Smooth muscle cell of the brain vasculature (primary cell): ENCODE results near the gene PLCB2.

ENCODE experiments used
- DNase-seq: peaks from one replicate; pipeline ENCODE4 v3.0.0-alpha.2; 2012; ENCODE audit warnings: low read depth, low spot score

The PLCB2 gene, protein sequence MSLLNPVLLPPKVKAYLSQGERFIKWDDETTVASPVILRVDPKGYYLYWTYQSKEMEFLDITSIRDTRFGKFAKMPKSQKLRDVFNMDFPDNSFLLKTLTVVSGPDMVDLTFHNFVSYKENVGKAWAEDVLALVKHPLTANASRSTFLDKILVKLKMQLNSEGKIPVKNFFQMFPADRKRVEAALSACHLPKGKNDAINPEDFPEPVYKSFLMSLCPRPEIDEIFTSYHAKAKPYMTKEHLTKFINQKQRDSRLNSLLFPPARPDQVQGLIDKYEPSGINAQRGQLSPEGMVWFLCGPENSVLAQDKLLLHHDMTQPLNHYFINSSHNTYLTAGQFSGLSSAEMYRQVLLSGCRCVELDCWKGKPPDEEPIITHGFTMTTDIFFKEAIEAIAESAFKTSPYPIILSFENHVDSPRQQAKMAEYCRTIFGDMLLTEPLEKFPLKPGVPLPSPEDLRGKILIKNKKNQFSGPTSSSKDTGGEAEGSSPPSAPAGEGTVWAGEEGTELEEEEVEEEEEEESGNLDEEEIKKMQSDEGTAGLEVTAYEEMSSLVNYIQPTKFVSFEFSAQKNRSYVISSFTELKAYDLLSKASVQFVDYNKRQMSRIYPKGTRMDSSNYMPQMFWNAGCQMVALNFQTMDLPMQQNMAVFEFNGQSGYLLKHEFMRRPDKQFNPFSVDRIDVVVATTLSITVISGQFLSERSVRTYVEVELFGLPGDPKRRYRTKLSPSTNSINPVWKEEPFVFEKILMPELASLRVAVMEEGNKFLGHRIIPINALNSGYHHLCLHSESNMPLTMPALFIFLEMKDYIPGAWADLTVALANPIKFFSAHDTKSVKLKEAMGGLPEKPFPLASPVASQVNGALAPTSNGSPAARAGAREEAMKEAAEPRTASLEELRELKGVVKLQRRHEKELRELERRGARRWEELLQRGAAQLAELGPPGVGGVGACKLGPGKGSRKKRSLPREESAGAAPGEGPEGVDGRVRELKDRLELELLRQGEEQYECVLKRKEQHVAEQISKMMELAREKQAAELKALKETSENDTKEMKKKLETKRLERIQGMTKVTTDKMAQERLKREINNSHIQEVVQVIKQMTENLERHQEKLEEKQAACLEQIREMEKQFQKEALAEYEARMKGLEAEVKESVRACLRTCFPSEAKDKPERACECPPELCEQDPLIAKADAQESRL

DNA sequence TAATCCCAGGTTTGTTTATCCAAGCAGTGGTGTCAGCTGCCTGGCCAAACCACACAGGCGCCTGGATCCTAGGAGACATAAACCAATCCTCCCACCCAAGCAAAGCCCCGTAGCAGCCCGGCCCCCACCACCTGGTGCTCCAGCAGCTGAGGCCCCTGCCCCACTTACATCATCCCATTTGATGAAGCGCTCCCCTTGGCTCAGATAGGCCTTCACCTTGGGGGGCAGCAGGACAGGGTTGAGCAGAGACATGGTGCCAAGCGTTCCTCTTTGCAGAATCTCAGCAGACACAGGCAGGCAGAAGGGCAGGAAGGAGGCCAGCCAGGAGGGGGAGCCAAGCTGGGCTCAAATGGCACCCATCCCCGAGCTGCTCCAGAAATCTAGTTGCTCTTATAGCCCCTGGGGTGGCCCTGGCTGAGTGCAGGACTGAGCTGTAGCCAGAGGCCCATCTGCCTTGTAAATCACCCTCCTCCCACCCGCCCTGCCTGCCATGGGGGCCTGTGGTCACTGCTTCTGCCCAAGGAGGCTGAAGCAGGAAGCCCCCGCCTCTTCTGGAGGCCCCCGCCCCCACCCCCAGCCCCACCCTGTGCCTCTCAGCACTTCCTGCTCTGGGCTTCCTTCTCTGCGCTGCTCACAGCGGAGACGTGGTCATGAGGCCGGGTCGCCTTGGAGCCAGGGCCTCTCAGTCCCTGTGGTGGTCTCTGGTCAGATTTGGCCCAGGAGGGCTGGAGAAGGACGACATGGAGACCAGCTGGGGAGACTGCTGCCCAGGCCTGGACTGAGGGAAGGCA is at the start of gene PLCB2:
Gene PLCB2 (minus strand): TSS at position 515 of the 791 bp plus-strand sequence. CDS start 263 bp downstream, at position 252.
- no peak for DNase-seq

DNA sequence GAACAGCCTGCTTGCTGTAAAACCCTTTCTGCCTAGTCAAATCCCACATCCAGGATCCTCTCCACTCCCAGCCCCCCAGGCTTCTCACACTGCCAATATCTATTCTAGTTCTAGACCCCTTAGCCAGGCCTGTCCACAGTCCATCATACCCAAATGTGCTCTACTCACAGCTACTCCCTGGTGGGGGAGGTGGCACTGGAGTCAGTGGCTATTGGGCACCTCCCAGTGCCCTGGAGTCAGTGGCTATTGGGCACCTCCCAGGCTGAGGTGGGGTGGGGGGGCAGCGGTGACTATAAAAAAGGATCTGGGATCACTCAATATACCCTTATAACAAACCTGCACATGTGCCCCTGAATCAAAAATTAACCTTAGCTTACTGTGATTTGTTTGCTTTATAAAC is 49.5 kb upstream of the PLCB2 start:
- DNase-seq, result no peak

DNA sequence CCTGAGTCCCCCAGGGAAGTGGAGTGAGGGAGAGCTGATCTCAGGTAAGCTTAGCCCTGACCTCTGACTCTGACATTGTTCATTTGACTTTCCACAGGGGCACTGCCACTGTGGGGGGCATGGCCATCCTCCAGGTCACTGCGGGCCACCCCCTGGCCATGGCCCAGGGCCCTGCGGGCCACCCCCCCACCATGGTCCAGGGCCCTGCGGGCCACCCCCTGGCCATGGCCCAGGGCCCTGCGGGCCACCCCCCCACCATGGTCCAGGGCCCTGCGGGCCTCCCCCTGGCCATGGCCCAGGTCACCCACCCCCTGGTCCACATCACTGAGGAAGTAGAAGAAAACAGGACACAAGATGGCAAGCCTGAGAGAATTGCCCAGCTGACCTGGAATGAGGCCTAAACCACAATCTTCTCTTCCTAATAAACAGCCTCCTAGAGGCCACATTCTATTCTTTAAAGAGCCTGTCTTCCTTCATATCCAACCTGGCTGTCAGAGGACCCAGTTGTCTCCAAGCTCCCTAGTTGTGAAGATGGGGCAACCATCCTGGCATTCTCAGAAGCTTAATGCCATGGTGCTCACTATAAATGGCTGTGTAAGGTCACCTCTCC is 48.3 kb upstream of the PLCB2 start:
- no peak for DNase-seq

DNA sequence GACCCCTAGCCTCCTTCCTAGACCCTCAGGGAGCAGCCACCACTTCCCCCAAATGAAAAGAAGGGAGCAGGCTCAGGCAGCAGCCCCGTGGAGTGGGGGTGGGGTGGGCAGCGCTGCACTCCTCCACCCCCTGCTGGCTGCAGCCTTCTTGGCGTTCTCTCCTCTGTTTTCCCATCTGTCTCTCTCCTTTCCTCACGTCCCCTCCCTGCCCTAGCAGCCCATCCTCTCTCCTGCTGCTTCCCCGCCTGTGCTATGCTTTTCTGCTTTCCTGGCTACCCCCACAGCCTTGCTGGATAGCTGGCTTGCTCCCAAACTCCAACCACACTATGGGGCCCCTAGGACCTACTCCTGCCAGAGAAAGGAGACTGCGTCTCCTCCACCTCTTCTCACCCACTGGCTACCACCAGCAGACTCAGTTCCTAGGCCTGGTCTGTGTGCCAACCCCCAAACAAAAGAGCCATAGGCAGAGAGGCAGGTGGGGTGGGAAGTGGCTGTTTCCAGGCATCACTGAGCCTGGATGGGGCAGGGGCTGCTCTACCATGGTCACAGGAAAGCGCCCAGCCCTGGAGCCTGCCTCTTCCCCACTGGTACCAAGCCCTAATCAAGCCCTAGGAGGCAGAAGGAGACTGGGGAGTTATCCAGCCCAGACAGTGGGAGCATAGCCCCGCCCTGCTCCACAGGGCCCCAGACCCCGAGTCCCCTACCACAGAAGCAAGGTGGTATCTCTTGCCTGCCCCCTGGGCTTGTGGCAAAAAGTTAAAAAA is 46.9 kb upstream of the PLCB2 start:
- DNase-seq, result peak; percentile 70

DNA sequence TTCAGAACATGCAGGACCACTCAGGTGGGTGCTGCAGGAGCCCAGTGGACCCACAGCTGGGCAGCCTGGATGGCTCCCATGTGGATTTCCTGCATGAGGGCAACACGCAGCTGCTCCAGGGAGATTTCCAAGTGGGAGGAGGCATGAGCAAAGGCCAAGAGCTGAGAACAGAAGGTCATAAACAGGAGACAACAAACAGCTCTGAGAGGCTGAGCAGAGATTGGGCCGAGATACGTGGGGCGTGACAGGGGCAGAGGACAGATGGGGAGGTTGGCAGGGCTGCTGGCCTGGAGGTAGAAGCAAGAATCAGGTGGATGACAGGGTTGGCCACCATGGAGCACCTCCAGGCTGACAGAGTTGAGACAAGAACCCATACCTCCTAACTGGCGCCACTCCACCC is 46.0 kb upstream of the PLCB2 start:
- DNase-seq, result no peak

DNA sequence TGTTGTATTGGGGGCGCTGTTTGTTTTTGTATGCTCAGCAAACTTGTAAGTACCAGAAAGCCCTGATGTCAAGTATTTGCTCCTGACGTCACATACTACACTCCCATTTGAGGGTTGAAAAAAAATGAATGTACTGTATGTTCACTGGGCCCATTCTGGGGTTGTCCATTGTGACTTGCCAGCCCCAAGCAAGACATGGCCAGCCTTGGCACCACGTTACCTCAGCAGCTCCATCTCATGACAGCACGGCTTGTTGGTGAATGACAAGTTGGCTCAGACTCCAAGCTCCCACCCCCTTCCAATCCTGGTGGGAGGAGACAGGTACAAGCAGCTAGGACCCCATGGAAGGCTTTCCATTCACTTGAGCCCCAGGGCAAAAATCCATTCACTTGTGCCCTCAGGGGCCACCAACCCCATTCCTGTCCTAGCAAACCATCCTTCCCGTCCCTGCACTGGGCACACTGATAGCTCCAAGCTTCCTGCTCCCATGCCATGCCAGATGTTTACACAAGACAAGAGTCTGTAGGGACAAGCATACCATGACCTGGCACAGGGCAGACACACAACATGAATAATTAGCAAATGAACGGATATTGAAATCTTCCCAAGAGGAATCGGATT is 44.7 kb upstream of the PLCB2 start:
- no peak for DNase-seq

DNA sequence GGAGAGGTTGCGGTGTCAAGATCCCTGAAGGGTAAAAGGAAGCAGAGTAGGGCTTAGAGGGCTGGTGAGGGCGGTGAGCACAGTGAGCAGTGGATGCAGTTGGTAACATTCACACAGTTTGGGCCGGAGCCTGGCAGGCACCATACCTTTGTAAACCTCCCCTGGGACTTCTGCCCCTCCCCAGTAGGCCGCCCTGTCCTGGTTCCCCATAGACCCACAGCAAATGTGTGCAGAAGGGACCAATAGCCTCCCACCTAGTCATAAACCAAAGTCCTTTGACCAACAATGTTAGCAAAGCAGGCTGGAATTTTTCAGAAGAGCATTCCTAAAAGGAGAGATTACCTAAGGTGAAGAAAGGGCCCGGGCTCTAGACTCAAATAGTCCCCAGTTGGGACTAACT is 41.4 kb upstream of the PLCB2 start:
- DNase-seq, result no peak

DNA sequence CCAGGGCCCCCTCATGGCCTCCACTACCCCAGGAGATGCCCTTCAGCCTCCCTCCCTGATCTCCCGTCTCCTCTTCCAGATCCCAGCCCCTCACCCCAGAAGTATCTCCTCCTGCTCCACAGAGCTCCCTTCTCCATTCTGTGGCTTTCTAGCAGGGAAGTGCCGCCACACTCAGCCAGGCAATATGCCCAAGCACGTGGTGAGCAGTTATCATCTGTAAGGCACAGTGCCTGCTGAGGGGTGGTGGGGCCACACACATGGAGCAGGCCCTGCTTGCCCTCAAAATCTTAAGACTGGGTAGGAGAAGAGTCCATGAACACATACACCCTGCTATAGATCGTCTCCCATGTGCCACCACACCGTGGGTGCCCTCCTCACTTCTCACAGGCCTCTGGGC is 40.7 kb upstream of the PLCB2 start:
- DNase-seq, result no peak

DNA sequence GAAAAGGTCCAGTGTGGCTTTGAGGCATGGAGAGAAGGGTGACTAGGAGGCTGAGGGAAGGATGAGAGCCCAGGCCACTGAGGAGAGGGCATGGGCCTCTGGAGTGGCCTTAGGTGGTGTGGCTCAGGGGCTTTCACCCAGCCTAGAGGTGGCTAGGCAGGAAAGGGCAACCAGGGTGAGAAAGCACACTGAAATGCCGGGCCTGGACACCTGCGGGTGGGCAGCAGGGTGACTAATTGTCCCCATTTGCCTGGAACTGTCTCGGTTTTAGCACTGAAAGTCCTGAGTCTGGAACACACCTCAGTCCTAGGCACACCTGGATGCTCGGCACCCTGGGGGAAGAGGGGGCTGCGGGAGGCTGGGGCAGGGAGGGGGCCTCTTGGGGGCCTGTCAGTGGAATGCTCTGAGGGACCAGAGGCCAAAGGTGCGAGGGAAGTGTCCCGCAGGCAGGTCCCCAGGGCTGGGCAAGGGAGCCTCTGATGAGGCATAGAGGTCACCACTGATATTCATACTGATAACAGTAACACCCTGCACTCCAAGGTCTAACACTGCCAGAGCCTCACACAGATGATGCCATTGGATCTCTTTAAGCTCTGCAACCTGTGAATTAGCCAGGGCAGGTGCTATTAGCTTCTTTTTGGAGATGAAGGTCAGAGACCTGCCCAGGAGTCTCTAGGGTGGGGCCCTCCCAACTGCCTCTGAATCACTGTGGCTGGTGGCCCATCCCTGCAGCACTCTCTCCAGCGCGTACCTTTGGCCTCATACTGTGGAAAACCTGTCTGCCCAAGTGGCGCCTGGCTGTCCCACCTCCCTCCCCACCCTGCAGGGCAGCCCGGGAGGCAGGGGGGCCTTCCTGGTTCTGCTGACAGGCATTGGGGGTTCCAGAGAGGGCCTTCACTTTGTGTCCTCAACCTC is 40.1 kb upstream of the PLCB2 start:
- no peak for DNase-seq

DNA sequence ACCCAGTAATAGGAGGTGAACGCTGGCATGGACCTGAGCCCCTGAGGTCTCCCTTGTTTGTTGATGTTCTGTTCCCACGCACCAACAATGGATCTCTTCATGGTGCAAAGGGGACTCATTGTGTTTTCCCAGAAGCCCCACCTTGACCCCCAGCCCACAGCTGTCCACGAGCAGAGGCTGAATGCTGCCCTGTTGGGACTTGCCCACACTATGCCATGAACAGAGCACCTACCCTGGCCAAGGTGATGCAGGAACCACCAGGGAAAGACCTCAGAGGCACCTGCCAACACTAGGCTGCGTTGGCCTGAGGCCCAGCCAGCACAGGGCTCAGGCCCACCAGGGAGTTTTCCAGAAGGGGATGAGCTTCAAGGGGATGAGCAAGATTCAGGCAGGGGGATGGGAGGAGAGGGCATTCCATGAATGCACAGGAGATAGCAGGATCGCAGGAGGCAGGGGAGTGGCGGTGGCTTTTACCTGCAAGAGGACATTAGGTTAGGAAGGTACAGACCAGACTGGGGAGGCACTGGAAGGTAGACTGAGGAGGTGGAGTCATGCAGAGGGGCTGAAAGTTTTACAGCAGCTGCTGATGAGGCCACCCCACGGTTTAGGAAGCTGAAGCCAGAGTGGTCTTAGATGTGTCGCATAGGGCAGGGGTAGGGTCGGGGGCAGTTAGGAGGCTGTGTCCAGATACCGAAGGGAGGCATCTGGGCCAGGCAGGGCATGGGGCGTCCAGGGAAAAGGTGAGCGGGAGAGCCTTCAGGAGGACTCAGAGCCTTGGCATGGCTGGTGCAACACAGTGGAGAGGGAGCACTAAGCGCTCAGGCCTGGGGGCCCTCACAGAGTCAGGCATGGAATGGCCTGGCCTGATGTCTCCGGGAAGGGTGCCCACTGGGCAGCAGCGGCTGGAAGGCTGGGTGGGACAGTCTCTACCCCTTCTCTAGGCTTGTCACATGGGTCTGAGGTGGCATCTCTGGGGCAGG is 39.1 kb upstream of the PLCB2 start:
- DNase-seq, result no peak

DNA sequence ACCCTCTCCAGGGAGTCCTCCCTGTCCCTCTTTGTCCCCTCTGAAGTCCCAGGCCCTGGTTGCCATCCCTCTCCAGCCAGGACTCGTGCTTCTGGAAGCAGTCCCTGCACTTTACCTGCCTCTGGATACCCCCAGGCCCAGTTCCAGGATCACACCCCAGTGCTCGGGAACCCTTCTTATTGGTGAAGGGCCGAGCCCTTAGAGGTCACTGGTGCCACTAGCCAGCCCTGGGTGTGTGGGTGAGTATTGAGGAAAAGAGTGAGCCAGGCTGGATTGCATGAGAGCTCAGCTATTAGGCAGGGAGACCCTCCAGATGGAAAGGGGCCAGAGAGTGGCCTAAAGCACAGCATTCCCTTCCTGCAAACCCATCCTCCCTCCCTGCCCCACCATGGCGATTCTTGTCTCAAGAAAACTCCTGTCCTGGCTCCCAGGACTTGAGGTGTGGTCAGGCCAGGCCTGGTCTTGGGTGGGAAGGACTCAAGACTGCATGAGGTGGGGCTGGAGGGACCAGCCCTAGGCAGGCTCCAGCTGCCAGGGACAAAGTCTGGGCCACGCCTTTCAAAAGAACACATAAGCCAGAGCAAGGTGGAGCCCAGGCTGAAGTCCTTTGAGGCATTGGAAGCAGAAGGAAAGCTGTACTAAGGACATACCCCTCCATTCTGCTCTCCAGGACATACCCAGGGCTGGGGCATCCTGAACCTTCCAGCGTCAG is 38.3 kb upstream of the PLCB2 start:
- DNase-seq, result no peak

DNA sequence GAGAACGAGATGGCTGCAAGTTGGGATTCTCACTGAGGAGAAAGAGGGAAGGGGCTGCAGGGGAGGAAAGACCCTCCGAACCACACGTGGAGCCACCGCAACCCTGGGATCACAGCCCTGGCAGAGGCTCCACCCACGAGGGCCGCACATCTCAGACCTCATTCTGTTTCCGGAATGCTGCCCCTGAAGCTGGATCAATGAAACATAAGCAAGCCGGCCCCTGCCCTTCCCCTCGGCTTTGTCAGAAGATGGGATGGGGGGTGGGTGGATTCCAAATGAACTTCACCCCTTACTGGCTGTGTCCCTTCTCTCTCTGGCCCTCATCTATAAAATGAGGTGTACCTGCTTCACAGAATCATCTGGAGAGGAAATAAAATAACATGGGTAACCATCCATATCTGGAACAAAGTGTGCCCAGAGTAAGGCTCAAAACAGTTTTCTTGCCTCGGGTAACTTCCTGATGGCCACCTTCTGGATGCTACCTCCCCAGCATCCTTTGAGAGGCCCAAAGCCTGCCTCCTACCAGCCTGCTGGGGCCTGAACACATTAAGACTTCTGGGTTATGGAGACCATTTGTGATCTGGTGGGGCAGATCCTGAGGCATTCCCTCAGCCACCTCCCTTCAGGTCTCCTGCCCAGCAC is 37.6 kb upstream of the PLCB2 start:
- no peak for DNase-seq

DNA sequence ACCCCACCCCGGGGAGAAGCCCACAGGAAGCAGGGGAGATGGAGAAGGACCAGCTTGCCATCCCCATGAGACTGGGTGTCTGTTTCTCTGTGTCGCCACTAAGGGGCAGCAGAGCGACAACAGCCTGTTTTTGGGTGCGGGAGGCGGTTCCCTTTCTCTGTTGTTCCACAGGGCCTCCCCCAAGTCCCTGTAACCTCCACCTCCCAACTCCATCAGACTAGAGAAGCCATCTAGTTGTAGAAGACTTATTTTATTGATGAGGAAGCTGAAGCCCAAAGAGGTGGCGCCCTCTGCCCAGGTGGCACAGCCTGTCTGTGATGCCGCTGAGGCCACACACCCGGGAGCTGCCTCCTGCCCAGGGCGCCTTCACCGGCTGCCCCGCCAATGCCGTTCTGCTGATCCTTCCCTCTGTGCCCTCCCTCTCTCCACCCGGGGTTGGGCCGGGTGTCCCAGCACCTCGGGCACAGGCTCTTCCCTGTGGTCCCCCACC is 36.9 kb upstream of the PLCB2 start:
- DNase-seq, result no peak

DNA sequence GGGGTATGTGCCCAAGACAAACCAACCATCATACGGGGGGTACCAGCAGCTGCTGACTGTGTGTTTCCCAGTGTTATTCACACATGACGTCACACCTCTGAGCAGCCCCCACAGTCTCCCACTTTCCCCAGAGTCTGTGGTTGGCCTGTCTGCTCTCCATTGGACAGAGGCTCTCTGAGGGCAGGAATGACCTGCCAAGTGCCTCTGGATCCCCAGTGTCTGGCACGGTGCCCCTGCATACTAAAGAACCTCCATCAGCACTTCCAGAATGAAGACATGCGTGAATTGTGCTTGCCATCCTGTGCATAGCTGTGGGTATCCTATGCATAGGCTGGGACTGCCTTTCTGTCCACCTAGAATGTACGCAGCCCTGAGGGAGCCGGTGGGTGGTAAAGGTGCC is 36.5 kb upstream of the PLCB2 start:
- no peak for DNase-seq

DNA sequence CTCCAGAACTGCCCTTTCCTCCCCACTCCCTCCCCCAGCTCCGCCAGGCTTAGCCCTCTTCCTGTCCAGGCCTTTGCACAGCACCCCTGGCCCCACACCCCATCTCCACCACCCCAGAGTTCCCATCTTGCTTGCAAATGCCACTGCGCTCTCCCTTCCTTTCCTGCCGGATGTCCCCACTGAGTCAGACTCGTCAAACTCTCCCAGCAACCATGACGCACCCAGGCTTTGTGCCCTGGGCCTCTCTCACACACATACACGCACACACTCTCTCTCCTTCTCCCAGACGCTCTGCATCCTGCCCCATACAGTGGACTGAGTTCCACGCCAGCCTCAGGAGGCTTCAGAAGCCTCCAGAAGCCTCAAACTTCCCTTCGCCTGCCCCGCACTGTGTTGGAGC is 35.8 kb upstream of the PLCB2 start:
- DNase-seq, result no peak
